RKO (cell line): ENCODE data around the gene SYN1.

Experiments
- DNase-seq: peaks from one replicate; pipeline ENCODE4 v3.0.0-alpha.2; 2016; ENCODE audit warnings: low spot score

SYN1 gene

DNA sequence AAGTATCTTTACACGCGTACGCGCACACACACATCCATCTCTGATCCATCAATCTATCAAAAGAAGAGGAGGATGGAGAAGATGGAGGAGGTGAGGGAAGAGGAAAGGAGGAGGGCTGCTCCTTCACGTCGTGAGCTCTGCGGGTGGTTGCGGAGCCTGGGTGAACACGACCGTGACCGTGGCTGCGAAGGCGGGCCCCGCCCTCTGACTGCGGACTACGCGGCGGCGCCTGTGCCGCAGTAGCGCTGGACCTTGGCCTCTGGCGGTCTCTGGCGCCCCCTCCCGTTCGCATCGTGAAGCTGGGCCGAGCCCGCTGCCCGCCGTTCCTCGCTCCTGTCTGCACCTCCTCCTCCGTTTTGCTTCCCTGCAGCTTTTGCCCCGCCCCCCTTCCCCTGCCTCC lies 96.4 kb downstream of the SYN1 start:
- DNase-seq = peak; percentile 69
